Activated naive CD4-positive, alpha-beta T cell treated with anti-CD3 and anti-CD28 coated beads, Interleukin-2, amount 50 U/mL, for 24 hours (primary cell): ENCODE results near the gene AGO4.
"Not testable (repeated sequence)": the region's sequence is repeated elsewhere in the genome, so short reads cannot be mapped to it uniquely, and the experiment has no call there.

Source experiments
- H3K27ac Mint-ChIP-seq: one replicate; pipeline ENCODE4 v1.8.0; 2021; ENCODE audit warnings: mild to moderate bottlenecking, mixed read lengths
- H3K27me3 Mint-ChIP-seq: one replicate; pipeline ENCODE4 v1.8.0; 2021; ENCODE audit warnings: mixed read lengths
- H3K36me3 Mint-ChIP-seq: one replicate; pipeline ENCODE4 v1.8.0; 2021; ENCODE audit warnings: mixed read lengths
- H3K4me1 Mint-ChIP-seq: one replicate; pipeline ENCODE4 v1.8.0; 2021; ENCODE audit warnings: mixed read lengths
- H3K4me3 Mint-ChIP-seq: one replicate; pipeline ENCODE4 v1.8.0; 2021; ENCODE audit warnings: mild to moderate bottlenecking, mixed read lengths
- H3K9me3 Mint-ChIP-seq: one replicate; pipeline ENCODE4 v1.8.0; 2021; ENCODE audit warnings: mixed read lengths

The AGO4 gene

DNA sequence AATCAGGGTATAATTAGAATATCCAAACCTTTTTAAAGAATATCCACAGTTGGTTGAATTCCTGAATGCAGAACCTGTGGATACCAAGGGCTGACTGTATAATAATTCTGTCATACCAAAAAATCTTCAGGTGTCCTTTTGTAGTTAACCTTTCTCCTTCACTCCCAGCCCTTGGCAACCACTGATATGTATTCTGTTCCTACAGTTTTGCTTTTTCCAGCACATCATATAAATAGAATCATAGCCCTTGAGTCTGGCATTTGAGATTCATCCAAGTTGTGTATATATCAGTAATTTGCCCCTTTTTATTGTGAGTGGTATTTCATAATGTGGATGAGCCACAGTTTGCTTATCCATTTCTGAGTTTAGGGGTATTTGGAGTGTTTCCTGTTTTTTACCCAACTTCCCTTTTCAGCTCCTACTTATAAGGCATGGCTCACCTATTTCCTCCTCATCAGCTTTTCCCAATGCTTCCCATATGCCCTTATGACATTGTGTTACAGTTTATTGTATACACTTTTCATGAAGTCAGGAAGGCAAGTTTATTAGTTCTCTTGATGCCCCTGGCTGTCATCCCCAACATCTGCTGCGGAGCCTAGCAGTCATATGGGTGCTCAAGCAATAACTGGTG lies 40.2 kb downstream of the AGO4 start:
- H3K4me3 Mint-ChIP-seq = no peak overlapping the region
- H3K27me3 Mint-ChIP-seq = no peaks in the 10 kb centered on the region
- H3K27ac Mint-ChIP-seq = no peak overlapping the region
- H3K36me3 Mint-ChIP-seq = peaks cover 9% of the 10 kb centered on the region
- no peaks in the 10 kb centered on the region for H3K9me3 Mint-ChIP-seq
- H3K4me1 Mint-ChIP-seq = no peaks in the 10 kb centered on the region

DNA sequence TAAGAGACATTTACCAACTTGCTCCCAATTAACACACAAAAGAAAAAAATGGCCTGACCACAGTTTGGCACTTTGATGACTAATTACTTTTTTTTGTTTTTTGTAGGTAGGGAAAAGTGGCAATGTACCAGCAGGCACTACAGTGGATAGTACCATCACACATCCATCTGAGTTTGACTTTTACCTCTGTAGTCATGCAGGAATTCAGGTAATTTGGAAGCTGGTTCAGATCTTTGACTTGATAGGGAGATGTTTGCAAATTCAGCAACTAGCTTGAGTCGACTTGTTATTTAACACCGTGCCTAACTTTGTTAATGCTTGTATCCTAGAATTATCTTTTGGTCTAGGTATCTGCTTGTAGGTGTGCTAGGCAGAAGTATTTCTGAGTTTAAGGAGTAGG lies 42.2 kb downstream of the AGO4 start:
- Mint-ChIP-seq H3K4me3 (no peak overlapping the region), H3K4me1 (no peaks in the 10 kb centered on the region), H3K27me3 (no peaks in the 10 kb centered on the region), H3K36me3 (peaks cover 11% of the 10 kb centered on the region), H3K27ac (no peak overlapping the region), H3K9me3 (no peaks in the 10 kb centered on the region)

DNA sequence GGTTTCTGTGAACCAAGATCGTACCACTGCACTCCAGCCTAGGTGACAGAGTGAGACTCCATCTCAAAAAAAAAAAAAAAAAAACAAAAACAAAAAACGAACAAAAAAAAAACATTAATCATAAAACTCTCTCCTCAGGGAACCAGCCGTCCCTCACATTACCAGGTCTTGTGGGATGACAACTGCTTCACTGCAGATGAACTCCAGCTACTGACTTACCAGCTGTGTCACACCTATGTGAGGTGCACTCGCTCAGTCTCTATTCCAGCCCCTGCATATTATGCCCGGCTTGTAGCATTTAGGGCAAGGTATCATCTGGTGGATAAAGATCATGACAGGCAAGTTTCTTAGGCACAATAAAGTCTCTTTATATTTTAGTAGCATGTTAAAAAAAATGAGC lies 42.9 kb downstream of the AGO4 start:
- Mint-ChIP-seq H3K4me1 (no peaks in the 10 kb centered on the region), H3K27ac (no peak overlapping the region), H3K9me3 (no peaks in the 10 kb centered on the region), H3K27me3 (no peaks in the 10 kb centered on the region), H3K36me3 (peaks cover 9% of the 10 kb centered on the region), H3K4me3 (no peak overlapping the region)

DNA sequence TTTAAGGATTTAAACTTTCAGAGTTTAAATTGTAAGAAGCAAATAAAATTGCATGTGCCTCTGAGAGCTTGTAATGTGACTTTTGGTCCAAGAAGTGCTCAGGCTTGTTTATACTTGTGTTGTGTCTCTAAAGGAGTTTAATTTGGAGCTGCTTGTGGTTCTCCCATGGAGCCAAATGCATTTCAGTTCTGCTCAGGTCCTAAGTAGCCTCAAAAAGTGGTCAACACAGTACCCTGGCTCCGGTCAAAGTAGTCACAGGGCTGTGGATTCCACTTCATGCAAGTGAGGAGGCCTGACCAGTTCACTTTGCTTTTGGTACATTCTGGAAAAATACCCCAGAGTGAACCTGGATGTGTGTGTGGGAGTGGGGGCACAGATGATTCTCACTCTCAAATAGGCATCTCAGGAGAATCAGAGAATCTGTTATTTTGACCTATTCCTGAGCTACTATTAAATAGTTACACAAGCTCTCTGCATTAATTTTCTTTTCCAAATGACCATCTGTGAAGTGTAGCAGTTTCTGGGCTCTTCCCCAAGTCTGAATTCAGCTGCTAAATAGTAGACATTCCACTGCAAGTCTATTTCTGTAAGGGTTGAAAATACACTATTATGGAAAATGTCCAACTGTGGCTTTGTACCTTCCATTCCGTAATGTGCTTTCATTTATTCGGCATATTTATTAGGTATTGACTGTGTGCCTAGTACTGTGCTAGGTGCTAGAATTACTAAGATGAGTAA lies 43.5 kb downstream of the AGO4 start:
- H3K36me3 Mint-ChIP-seq = peaks cover 7% of the 10 kb centered on the region

DNA sequence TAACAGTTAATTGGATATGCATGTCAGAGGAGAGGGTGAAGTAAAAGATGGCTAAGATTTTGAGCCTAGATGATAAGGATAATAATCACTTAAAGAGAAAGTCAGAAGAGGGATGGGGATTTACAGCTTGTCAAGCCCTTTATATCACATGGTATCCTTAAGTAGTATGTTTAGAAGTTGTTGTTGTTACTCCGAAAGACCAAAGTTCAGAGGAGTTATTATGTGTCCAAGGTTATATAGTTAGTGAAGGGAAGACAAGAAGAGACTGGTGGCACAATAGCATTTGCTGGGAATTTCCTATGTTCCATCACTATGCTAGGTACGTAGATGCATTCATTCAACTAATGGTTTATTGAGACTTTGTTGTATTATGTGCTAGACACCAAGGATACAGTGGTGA lies 44.4 kb downstream of the AGO4 start:
- Mint-ChIP-seq H3K36me3 (peaks cover 7% of the 10 kb centered on the region), H3K27me3 (no peaks in the 10 kb centered on the region), H3K4me3 (no peak overlapping the region), H3K27ac (no peak overlapping the region), H3K9me3 (no peaks in the 10 kb centered on the region), H3K4me1 (no peaks in the 10 kb centered on the region)

More for the DNA sequence above, 43.5 kb downstream of the AGO4 start:
- Mint-ChIP-seq H3K27ac (no peak overlapping the region), H3K4me3 (no peak overlapping the region), H3K4me1 (no peaks in the 10 kb centered on the region), H3K9me3 (no peaks in the 10 kb centered on the region), H3K27me3 (no peaks in the 10 kb centered on the region)

DNA sequence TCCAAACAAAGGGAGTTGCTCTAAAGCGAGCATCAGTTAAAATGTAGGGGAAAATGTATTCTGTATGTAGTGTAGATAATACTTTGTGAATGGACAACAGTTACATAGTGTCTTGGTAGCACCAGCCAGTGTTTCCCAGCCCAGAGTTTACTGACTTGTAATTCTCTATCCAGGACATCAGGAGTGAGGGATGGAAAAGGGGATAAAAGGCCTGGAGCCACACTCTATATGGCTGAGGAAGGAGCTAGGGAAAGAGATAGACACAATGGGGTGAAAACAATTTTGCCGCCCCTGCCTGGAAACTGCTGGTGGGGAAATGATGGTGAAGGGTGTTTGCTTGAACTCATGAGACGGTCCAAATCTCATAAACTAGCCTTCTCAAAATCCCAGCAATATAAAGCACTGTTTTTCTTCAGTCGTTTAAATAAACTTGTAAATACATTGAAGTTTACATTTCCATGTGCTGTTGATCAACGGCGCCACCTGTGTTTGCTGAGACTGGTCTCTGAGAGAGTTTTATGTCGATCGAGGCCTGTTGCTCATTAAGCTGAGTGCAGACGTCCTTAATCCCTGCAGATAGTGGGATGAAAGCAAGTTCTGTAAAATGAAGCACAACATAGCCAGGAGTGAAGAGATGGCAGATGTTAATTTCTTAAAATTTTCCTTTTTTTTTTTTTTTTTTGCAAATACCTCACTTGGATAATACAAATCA lies 47.3 kb downstream of the AGO4 start:
- Mint-ChIP-seq H3K27ac (no peak overlapping the region), H3K36me3 (peaks cover 7% of the 10 kb centered on the region), H3K4me1 (no peaks in the 10 kb centered on the region)

DNA sequence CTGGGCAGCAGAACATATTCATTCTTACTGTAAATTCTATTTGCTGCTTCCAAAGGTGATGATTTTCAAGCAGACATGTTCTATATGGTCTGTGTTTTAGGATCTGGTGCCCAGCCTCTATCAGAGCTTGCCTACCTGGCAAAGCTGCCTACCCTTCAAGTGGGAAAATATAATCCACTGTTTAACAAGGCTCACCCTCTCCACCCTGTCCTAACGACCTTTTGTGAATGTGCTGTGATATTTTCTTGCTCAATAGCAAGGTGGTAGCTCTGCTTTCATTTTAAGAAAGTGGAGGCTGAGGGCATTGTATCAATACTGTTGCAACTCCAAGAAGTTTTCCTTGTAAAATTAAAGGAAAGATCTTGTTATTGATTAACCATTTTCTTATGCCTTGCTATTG lies 49.1 kb downstream of the AGO4 start:
- Mint-ChIP-seq H3K36me3 (peaks cover 4% of the 10 kb centered on the region), H3K4me1 (no peaks in the 10 kb centered on the region), H3K9me3 (no peaks in the 10 kb centered on the region), H3K4me3 (no peak overlapping the region), H3K27me3 (no peaks in the 10 kb centered on the region), H3K27ac (no peak overlapping the region)

More for the DNA sequence above, 47.3 kb downstream of the AGO4 start:
- Mint-ChIP-seq H3K27me3 (no peaks in the 10 kb centered on the region), H3K4me3 (no peak overlapping the region), H3K9me3 (no peaks in the 10 kb centered on the region)

DNA sequence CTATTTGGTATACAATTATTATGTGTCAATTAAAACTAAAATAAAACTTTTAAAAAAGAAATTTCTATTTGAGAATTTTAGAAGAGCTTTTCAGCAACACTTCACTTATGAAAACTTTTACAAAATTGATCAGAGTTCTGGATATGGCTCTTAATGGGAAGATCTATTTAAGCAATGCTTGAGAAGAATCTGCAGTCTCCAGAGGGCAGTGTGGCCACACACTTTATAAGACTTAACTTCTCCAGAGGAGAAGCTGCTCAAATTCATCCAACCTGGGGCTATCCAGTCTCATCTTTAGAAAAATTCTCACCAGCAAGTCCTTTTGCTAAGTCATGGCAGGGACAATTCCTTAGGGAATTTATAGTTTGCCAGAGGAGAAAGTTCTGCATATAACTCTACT lies 50.0 kb downstream of the AGO4 start:
- Mint-ChIP-seq H3K4me3 (no peak overlapping the region), H3K9me3 (no peaks in the 10 kb centered on the region), H3K27me3 (no peaks in the 10 kb centered on the region), H3K4me1 (no peaks in the 10 kb centered on the region), H3K36me3 (peaks cover 4% of the 10 kb centered on the region), H3K27ac (no peak overlapping the region)

DNA sequence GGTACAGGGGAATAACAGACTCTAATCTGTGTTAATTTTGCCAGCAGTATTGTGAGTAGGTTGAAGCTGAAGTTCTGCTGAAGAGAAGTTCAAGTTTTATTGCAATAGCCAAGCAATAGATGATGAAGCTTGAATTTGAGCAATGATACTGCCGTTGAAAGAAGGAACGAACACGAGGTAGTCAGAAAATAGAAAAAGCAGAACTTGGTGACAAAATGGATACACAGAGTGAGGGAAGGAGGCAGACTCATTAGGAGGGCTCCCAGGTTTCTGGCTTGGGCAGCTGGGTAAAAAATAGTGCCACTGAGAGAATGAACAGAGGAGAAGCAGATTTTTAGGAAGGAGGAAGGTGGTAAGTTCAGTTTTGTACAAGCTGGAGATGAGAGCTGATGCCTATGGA lies 52.9 kb downstream of the AGO4 start:
- Mint-ChIP-seq H3K27me3 (no peaks in the 10 kb centered on the region), H3K27ac (no peak overlapping the region), H3K4me1 (no peaks in the 10 kb centered on the region), H3K36me3 (no peaks in the 10 kb centered on the region), H3K4me3 (no peak overlapping the region), H3K9me3 (no peaks in the 10 kb centered on the region)

DNA sequence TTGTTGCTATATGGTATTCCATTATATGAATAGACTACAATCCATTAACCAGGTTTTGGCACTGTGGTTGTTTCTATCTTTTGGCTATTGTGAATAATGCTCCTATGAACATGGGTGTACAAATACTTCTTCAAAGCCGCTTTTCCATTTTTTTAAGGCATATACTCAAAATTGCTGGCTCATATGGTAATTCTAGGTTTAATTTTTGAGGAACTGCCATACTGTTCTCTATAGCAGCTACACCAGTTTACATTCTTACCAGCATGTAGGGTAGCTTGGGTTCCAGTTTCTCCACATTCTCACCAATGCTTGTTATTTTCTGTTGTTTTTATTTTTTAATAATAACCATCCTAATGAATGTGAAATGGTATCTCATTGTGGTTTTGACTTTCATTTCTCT lies 55.3 kb downstream of the AGO4 start:
- Mint-ChIP-seq H3K27ac (no peak overlapping the region), H3K4me3 (no peak overlapping the region), H3K27me3 (no peaks in the 10 kb centered on the region), H3K9me3 (no peaks in the 10 kb centered on the region), H3K36me3 (no peaks in the 10 kb centered on the region), H3K4me1 (no peaks in the 10 kb centered on the region)

DNA sequence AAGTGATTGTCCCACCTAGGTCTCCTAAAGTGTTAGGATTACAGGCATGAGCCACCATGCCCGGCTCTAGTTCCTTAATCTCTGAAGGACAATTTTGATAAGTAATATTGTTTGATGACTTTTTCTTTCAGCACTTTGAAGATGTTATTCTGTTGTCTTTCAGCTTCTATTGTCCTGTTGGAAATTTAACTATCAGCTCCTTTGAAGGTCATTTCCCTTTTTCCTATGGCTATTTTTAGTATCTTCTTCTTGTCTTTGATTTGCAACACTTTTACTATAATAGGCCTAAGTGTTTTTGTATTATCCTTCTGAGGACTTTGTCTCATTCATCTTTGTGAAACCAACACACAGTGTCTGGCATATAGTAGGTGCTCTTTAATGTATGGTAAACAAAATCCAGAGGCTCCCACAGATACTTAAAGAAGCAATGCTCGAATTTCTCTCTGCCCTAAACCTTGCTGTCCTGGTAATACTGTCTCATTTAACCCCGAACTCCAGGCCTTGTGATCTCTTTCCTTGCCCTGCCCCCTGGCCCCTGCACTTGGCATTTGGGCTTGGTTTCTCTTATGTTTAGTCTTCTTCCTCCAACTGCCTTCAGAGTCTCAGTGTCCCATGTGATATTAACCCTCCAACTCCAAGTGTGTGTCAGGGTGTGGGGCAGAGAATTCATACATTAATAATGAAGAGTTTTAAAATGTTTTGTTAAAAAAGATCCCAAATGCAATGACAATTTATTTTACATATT lies 56.2 kb downstream of the AGO4 start:
- Mint-ChIP-seq H3K9me3 (no peaks in the 10 kb centered on the region), H3K27ac (no peak overlapping the region), H3K36me3 (no peaks in the 10 kb centered on the region), H3K27me3 (no peaks in the 10 kb centered on the region), H3K4me3 (no peak overlapping the region), H3K4me1 (no peaks in the 10 kb centered on the region)

DNA sequence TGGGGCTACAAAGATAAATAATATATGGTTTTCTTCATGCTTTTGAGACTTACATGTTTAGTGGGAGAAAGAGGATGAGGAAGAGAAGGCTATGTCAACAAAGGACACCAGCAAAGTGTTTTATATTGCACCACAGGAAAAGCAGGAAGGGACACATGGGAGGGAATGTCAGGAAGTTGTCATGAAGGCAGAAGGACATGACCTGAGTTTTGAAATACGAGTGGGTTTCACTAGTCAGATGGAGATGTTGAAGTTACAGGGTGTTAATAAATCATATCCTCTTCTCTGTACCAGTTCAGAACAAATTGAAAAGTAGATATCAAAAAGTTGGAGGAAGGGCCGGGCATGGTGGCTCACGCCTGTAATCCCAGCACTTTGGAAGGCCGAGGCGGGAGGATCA lies 57.0 kb downstream of the AGO4 start:
- no peak overlapping the region for H3K4me3 Mint-ChIP-seq
- no peaks in the 10 kb centered on the region for H3K4me1 Mint-ChIP-seq
- no peaks in the 10 kb centered on the region for H3K27me3 Mint-ChIP-seq
- no peaks in the 10 kb centered on the region for H3K36me3 Mint-ChIP-seq
- no peak overlapping the region for H3K27ac Mint-ChIP-seq
- no peaks in the 10 kb centered on the region for H3K9me3 Mint-ChIP-seq

DNA sequence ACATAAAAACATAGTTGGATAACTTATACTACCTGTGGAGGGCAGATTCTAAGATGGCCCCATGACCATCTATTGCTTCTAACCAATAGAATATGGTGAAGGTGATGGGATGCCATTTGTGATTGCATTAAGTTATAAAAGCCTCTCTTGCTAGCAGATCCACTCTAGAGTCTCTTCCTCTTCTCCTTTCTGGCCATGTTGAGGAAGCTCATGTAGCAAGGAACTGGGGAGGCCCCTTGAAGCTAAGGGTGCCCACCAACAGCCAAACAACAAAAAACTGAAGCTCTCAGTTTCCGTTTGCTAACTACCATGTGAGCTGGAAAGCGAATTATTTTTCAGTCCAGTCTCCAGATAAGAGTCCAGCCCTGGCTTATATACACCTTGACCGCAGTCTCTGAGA lies 59.2 kb downstream of the AGO4 start:
- Mint-ChIP-seq H3K36me3 (no peaks in the 10 kb centered on the region), H3K9me3 (no peaks in the 10 kb centered on the region), H3K27ac (no peak overlapping the region), H3K4me3 (no peak overlapping the region), H3K4me1 (no peaks in the 10 kb centered on the region), H3K27me3 (no peaks in the 10 kb centered on the region)

DNA sequence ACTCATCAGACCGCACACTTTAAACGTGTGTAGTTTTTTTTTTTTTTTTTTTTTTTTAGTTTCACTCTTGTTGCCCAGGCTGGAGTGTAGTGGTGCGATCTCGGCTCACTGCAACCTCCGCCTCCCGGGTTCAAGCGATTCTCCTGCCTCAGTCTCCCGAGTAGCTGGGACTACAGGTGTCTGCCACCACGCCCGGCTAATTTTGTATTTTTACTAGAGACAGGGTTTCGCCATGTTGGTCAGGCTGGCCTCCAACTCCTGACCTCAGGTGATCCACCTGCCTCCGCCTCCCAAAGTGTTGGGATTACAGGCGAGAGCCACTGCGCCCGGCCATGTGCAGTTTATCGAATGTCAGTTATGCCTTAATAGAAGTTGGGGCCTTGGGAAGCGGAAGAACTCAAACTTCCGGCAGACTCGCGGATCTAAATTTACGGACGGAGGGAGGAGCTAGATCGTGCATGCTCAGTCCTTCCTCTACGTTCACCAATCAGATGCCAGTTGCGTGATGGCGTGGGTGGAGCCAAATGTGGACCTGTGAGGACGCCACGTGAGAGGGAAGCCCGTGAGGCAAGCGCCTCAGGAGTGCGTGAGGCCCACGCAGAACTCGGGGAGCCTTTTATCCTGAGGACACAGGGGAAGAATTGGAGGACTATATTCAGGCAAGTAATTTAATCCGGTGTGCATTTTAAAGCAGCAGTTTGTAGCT lies 61.6 kb downstream of the AGO4 start:
- H3K27ac Mint-ChIP-seq, H3K4me3 Mint-ChIP-seq, H3K9me3 Mint-ChIP-seq: not testable (repeated sequence)

DNA sequence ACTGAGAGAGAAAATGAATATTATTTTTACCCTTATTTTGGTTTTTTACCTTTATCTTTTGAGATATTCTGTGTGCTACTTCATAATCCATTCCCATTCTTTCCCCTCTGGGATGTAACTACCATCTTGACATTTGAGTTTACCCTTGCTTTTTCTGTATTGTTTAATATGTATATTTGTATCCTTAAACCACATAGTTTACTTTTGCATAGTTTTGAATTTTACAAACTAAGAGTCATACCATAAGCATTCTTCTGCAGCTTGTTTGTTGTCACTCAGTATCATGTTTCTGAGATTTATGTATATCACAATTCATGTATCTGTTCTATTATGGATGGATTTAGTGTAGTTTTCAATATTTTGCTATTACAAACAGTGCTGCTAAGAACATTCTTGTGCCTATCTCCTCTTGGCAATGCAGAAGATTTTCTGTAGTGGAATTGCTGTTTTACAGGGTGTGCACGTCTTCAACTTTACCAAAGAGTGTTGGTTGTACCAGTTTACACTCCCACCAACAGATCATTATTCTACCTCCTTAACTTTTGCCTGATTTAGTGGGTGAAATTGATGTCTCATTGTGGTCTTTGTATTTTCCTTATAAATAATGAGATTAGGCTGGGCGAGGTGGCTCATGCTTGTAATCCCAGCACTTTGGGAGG lies 63.0 kb downstream of the AGO4 start:
- no peak overlapping the region for H3K27ac Mint-ChIP-seq
- H3K9me3 Mint-ChIP-seq = no peaks in the 10 kb centered on the region
- no peaks in the 10 kb centered on the region for H3K4me1 Mint-ChIP-seq
- no peaks in the 10 kb centered on the region for H3K36me3 Mint-ChIP-seq
- H3K27me3 Mint-ChIP-seq = no peaks in the 10 kb centered on the region
- H3K4me3 Mint-ChIP-seq = no peak overlapping the region

More for the DNA sequence above, 61.6 kb downstream of the AGO4 start:
- not testable (repeated sequence) for H3K4me1 Mint-ChIP-seq, H3K36me3 Mint-ChIP-seq, H3K27me3 Mint-ChIP-seq
